Activated T-helper 1 cell treated with anti-CD3 and anti-CD28 coated beads, Interleukin-2, amount 50 U/mL, for 16 hours (primary cell): ENCODE results near the gene PICK1.

ENCODE experiments used
- DNase-seq, 2 donors: peaks; one replicate each; pipeline ENCODE4 v3.0.0-alpha.2; 2020; ENCODE audit warnings: low read depth in 1 of 2, low spot score in 1 of 2

PICK1 gene

DNA sequence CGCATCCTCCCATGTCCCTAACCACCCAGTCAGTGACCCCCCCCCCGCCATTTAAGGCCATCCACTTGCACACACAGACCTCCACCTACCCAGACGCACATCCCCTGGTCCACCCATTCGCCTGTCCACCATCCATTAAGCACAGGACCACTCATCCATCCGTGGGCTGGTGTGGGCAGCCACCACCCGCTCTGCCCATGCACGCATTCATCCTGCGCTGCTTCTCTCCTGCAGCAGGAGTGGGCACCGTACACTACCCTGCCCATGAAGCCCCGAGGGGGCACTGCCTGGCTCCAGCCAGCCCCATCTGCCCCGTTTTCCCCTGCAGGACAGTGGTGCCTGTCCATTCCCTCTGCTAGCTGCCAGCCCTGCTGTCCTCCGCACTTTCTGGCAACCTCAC, 30.7 kb downstream of the PICK1 start:
- no peak for DNase-seq

DNA sequence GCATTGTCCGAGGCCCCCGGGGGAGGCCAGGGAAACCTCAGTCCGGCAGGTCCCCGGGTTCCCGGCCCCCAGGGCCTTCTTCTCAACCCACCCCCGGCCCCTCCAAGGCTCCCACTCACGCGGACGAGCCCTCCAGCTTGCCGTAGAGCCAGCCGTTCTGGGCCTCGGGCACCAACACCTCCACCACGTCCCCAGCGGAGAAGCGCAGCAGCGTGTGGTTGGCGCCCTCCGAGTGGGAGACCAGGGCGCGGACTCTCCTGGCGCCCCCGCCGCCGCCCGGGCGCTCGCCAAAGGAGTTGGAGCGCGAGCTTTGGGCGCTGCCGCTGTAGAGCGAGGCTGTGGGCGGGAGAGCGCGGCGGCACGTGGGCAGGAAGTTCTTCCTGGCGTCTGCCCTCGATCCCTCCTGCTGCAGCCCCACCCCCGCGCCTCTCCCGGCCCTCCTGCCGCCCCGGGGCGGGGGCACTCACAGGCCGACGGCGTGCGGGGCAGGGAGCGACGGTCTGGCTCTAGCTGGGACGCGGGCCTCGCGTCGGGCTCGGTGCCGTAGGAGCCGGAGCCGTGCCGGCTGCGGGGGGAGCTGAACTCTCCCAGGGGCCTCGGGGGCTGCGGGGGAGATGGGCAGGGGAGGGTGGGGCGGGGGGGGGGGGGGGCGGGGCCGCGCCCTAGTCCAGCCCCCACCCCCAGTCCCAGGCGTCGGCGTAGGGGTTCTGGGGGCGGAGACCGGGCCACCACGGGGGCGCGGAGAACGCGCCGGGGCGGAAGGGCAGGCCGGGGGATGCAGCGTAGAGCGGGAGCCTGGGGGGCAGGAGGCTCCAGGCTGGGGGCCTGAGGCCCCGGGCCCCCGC, 31.6 kb downstream of the PICK1 start:
- no peak for DNase-seq

DNA sequence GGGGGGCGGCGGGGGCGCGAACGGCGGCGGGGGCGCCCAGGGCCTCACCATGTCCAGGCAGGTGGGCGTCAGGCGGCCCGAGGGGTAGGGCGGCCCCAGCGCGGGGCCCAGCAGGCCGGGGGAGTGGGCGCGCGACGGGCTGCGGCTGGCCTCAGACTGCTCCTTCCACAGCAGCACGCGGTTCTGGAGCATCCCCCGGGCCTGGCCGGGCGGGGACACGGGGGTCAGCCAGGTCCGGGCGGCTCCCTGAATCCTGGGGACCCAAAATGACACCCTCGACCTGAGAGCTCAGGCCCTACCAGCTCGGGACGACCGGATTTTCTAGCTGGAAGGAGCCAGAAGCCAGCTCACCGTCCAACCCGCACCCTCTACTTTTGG, 32.3 kb downstream of the PICK1 start:
- no peak for DNase-seq

DNA sequence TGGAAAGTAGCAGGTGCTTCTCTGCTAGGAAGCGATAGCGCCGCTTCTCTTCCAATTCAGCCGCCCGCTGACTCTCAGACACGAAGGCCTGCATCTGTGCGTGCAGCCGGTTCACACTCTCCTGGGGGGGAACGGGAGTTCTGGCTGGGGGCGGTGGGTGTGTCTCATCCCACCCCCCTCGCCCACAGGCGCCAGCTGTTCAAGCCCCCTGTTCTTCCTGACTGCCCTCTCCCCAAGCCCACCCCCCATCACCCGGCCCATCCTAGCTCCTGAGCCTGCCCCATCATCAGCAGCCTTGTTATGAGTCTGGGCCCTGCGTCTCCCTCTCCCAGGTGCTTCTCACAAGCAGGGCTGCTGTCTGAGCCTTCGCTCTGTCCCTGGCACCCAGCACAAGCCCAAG, 39.9 kb downstream of the PICK1 start:
- DNase-seq: no peak

DNA sequence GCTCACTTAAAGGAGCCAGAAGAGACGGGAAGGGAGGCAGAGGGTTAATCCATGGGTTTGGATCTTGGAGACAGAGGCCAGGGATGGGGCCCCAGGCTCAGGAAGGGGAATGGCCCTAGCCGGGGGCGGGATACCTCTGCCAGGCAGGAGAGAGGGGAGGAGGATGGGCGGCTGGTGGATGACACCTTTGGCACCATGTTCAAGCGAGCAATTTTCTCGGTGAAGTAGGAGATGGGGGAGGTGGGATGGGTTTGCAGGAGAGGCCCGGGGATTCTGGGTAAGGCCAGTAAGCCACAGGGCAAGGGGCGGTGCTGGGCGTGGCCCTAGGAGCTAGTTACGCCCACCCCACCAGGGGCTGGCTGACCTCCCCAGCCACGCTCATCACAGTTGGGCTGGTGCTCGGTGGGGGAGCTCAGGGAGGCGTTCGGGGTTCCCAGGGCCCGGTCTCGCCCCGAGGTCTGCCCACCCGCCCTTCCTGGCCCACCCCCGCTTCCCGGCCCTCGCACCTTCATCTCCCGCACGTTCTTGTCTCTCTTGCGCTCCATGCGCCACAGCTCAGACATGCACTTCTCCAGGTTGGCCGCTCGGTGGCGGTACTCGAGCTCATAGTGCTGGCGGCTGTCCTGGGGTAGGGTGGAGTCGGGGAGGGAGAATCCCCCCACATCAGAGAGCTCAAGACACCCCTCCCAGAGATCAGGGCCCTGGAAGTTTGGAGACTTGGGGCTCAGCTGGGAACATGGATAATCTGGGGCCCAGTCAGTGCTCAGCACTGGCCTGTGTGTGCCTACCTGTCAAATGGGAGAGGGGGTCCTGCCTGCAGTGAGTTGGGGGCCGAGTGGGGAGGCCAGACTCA, 40.6 kb downstream of the PICK1 start:
- no peak for DNase-seq

DNA sequence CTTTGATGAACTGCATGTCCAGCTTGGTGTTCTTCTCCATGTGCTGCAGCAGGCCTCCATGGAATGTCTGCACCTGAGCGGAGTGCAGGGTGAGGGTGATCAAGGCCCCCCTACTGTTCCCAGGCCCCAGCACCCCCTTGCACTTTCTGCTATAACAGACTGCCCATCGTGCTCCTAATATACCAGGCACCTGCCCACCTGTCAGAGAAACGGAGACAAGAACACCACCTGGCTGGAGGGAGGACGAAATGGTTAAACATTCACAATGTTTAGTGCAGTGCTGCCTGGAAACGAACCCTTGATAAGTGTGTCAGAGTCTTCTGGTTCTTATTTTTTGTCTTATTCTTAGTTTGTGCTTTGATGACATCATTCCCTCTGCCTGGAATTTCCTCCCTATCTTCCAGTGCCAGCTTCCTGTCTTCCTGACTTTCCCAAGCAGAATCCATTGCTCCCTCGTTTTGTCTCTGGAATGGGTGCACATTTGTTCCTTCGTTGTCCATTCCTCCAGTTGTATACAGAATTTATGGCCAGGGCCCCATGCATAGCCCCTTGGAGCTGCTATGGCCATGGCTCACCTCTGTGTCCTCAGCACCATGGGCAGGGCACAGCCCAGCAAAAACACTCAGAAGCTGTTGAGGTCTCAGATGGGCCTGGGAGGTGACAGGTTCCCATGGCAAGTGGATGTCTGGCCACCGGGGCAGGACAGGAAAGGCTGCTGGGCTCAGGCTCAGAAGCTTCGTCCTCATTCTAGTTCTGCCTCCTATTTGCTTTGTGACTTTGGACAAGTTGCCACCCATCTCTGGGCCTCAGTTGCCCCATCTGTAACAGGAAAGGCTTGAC, 41.4 kb downstream of the PICK1 start:
- no peak for DNase-seq

DNA sequence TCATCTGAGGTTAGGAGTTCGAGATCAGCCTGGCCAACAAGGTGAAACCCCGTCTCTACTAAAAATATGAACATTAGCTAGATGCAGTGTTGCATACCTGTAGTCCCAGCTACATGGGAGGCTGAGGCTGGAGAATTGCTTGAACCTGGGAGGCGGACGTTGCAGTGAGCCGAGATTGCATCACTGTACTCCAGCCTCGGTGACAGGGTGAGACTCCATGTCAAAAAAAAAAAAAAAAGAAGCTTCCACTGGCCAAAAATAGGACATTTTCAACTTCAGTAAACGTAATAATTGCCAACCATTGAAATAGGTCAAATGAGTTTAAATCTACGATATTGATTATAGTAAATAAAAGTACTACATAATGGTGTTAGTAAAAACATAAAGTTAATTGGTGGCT, 46.4 kb downstream of the PICK1 start:
- no peak for DNase-seq

DNA sequence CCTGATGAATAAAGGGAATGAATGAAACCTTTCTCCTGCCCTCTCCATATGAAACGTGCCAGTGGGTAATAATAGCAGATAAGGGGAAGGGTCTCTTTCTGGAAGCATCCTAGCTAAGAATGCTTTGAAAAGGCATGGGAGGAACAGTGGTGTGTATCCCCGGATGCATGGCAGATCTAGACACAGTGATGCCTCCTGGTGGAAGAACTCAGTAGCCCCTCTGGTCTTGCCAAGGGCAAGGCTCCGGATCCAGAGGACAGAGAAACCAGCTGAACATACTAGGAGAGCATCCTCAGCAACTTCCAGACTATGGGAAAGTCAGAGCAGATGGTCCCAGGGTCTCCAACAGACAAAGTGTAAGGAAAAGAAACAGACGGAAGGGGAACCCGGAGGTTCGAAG, 46.9 kb downstream of the PICK1 start:
- DNase-seq: no peak

DNA sequence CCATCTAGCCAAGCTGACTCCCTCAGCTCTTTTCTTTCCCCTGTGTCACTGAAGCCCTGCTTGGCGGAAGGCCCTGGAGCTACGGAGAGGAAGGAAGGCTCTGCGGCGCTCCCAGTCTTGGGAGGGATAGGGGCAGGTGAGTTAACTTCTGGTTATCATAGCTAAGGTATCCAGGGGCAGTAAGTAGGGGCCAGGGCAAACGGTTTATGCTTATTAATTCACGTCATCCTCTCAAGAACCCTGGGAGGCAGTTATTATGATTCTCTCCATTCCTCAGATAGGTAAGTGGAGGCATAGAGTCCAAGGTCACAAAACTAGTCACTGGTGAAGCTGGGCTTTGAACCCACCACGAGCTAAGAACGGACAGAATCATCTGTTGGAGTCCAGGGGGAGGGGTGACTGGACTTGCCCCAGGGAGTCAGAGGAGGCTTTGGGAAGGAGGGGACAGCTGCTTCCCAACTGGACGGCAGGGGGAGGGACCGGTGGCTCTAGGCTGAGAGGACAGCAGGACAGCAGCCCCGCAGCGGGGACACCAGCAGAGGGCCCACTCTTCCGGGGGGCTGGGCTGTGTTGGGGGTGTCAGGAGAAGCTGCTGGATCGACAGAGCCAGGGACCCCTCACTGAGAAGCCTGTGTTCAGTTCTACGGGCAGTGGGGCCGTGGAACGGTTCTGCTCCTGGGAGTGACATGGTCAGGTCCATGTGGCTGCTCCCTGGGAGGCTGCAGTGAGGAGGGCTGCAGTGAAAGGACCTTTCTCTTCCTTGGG, 49.8 kb downstream of the PICK1 start:
- no peak for DNase-seq

DNA sequence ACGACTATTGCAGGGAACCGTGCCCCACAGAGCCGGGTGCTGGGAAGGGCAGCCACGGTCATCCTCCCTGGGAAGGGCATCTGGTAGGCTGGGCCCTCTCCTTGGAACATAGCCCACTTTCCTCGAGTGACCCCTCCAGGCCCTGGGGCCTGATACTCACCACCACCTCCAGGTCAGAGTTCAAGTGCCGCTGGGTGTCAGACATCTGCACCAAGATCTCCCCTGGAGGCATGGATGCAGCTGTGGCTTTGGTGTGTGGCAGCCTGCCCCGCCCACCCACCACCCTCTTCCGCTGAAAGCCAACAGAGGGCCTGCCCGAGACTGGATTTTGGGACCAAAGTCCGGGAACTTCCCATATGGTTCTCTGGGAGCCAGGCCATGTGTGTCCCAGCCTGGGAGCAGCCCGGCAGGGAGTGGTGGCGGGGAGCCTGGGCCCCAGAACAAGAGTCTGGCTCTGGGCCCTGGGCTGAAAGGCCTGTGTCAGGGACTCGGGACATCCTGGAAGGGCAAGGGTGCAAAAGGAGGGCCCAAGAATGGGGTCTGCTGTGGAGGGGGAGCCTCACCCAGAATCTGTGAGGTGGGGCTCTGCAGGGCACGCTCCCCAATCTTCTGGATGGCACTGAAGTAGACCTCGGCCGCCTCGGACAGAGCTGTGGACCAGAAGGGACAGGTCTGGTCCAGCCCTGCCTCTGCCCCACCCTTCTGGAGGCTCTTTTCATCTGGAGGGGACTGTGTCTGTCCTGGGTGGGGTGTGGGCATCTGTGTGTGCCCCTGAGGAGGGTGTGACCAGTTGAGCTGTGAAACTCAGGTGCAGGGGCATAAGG, 50.7 kb downstream of the PICK1 start:
- DNase-seq: no peak

DNA sequence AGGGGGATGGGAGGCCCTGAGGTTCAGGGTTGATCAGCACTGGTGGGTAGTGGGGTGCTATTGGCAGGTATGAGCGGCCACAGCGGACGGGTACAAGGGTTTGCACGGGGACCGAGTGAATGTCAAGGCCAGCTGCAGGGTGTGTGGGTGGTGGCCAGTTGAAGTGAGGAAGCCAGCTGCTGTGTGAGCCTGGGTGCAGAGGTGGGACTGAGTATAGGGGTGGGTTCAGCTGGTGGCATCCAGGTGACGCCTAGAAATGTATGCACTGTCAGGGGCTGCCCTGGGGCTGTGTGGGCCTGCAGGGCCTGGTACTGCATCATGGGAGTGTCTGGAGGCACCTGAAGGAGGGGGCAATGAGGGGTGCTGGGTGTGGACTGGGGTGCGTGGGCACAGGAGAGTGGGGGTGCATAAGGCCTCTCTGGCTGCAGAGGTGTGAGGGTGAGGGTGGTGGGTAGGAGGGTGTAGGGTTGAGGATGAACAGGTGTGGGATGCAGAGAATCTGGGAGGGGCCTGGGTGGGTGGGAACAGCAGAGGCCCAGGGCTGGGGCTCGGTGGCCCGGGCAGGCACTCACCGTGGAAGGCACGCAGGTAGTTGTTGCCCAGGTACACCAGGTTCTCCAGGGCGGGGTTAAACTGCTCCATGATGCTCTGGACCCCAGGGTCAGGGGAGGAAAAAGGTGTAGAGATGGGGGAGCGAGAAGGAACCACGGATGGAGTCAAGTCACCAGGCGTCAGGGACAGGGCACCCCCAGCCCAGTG, 51.5 kb downstream of the PICK1 start:
- no peak for DNase-seq

DNA sequence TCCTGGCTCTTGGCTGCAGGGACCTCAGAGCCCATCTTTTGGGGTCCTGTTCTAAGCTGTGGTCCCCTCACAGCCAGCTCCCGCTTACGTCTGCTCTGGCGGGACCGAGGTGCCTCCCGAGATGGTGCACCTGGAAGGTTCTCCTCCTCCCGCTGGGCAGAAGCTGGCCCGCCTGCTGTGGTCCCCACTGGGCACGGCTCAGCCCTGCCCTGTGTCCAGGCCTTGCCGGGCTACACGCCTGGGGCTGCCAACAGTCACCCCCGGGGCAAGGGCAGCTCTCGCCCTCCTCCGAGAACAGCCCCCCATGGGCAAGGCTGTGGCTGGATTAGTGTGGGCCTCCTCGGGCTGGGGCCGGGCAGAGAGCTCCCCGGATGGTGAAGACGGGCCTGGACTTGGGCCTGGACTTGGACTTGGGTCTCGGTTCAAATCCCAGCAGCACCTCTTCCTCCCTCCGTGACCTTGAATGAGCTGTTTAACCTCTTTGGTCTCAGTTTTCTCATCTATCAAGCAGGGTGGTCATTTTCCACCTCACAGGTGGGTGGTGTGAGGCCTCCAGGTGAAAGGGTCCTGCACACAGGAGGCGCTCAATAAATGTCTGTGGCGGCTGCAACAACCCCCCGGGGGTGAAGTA, 52.3 kb downstream of the PICK1 start:
- no peak for DNase-seq

DNA sequence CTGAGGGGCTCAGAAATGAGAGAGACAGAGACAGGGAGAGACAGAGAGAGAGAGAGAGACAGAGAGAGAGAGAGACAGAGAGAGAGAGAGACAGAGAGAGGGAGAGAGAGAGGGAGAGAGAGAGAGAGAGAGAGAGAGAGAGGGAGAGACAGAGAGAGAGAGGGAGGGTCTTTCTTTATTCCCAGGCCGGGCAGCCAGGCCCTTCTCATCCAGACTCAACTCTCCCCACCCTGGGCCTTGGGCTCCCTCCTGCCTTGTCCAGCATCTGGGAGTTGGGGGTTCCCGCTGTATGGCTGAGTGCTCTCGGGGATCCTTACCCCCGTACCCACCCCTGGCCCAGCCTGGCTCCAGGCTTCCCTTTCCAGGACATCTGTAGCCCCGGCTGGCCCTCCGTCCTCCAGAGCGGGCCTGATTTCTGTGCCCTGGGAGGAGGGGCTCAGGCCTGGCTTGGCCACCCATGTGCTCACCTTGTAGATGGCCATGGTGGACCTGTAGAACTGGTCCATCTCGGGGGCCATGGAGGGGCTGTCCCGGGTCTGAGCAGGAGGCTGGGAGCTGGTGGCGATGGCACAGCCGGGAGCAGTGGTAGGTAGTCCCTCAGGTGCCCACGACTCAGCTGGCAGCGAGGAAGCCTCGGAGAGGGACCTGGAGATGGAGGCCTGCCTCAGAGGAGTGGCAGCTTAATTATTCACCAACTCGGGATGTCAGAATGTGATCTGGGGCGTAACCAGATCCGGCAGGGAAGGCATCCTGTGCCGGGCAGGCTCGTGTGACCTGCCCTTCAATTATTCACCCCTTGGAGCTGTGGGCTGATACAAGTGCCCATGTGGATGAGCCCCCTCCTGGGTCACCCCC, 53.0 kb downstream of the PICK1 start, which contains the start of gene BAIAP2L2:
Gene BAIAP2L2 (minus strand): TSS at position 677 of the 855 bp plus-strand sequence. CDS start 159 bp downstream, at position 518.
- no peak for DNase-seq

DNA sequence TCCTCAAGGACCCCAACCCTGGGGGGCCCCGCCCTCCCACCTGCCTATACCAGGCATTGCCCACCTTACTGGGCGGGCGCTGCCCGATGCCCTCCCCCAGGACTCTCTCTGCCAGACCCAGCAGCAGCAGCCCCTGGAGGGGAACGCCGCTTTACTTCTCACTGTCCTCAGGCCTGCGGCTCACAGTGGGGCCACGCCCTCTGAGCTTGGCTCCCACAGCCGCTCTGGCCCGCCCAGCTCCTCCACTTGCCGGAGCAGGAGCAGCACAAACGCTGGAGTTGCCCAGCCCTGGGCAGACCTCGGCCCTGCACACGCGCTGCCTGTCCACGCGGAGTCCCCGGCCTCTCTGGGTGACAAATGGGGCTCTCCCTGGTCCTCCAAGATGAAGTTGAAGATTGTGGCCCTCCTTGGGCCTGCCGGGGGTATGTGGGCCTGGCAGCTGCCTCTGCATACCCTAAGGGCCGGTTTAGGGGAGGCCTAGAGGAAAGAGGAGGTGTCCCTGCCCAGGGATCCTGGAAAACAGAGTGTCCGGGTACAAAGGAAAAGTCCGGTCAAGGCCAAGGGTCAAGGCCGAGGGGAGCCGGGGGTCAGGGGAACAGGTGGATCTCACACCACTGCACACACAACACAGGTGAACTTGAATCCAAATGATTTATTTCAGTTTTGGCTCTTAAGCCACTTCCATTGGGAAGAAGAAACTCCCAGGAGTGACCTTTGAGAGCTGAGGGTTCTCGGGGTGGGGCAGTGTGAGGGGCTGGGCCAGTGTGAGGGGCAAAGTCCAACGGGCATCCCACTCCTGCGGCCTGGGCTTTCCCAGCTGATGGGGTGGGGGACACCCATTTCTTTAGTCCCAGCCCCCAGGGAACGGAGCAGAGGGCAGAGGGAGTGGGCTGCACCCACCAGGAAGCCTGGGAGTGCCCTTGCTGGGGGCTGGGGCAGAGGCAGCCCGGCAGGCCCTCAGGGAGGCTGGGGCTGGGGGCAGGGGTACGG, 54.0 kb downstream of the PICK1 start:
- no peak for DNase-seq

DNA sequence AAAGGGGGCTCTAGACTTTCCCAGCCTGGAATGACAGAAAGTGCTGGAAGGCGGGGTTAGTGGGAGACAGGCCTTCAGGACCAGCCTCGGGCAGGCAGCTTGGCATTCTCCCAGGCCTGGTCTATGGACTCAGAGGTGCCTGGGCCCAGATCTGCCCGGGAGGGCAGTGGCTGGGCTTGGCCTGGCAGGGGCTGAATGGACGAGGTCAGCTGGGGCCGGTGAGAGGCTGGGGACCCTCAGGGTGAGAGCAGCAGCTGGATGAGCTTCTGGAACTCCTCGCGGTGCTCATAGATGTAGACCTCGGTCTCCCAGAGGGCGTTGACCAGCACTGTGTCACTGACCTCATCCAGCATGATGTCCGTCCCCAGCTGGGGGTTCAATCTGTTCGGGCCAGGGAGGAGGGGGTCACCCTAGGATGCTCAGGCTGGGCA, 54.7 kb downstream of the PICK1 start:
- DNase-seq: no peak

DNA sequence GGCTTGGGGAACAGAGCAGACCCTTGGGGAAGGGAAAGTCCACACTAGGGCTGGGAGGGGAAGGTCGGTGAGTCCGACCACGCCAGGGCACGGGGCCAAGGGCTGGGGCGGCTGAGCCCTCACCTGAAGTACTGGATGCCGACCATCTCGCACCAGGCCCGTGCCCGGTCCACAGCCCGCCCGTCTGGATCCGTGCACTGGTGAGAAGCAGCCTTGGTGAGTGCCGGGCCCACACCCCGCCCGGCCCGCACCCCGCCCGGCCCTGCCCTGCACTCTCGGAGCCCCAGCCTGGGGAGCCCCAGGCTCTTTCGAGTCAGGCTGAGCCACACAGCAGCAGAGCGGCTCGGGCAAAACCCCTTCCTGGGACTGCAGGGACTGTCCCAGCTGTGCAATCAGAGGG, 55.2 kb downstream of the PICK1 start:
- DNase-seq: no peak
